Lung (tissue), 12 donors: ENCODE results near the gene PRSS8. TPM values are rescaled to one million over a fixed set of nuclear protein-coding genes. Genes with fewer than 3 reads are reported as not detected.
"Not testable (repeated sequence)": the region's sequence is repeated elsewhere in the genome, so short reads cannot be mapped to it uniquely, and the experiment has no call there.

Source experiments
- ATAC-seq: fragments of 200-7000 bp; cut with Tn5 transposase; one replicate; pipeline ENCODE4 v1.9.1; 2020; ENCODE audit warnings: moderate number of reproducible peaks; ENCODE audit not compliant: insufficient read depth, low FRiP score
- DNase-seq, 3 donors: peaks; one replicate each; pipeline ENCODE4 v3.0.0-alpha.2; 2013 to 2017
- H3K27ac ChIP-seq, 2 donors: one replicate each; pipeline ENCODE4 v1.5.1; 2013; ENCODE audit warnings: mild to moderate bottlenecking in 2 of 2, moderate library complexity in 2 of 2, control low read depth in 1 of 2, inconsistent platforms in 1 of 2, low read depth in 1 of 2, low read length in 1 of 2
- H3K27me3 ChIP-seq, 3 donors: one replicate each; pipeline ENCODE4 v1.5.1; 2013; ENCODE audit warnings: low read length in 2 of 3; ENCODE audit not compliant: control insufficient read depth in 3 of 3, insufficient read depth in 3 of 3
- H3K36me3 ChIP-seq, 4 donors: one replicate each; pipeline ENCODE4 v1.5.1; 2013; ENCODE audit warnings: low read length in 4 of 4, mild to moderate bottlenecking in 1 of 4, moderate library complexity in 1 of 4; ENCODE audit not compliant: control insufficient read depth in 4 of 4, insufficient read depth in 4 of 4
- H3K4me1 ChIP-seq, 5 donors: one replicate each; pipeline ENCODE4 v1.5.1; 2013; ENCODE audit warnings: low read length in 5 of 5, mild to moderate bottlenecking in 2 of 5, moderate library complexity in 1 of 5; ENCODE audit not compliant: control insufficient read depth in 5 of 5, insufficient read depth in 5 of 5
- H3K4me3 ChIP-seq: one replicate; pipeline ENCODE4 v1.5.1; 2013; ENCODE audit warnings: mild to moderate bottlenecking, control low read depth, moderate library complexity
- H3K9ac ChIP-seq, 2 donors: one replicate each; pipeline ENCODE4 v1.5.1; 2013; ENCODE audit warnings: low read length in 2 of 2, control low read depth in 1 of 2; ENCODE audit not compliant: insufficient read depth in 1 of 2
- H3K9me3 ChIP-seq, 4 donors: one replicate each; pipeline ENCODE4 v1.5.1; 2013; ENCODE audit warnings: low read length in 3 of 4, mild to moderate bottlenecking in 1 of 4, moderate library complexity in 1 of 4; ENCODE audit not compliant: control insufficient read depth in 4 of 4, insufficient read depth in 3 of 4
- WGBS, 2 donors: extraction: QIAGEN DNeasy Blood & Tissue Kit; methylation state at CpG; one replicate each; pipeline ENCODE4 v1.1.7; 2013; 5-methylcytosine and 5-hydroxymethylcytosine counted together
- polyA plus RNA-seq, 2 donors: library from polyadenylated mRNA; stranded (reverse); fragments of 200-250 nt; gene quantifications; one replicate each; pipeline ENCODE4 v1.2.1, GENCODE V29; 2013
- total RNA-seq, 2 donors: library from RNA; depleted of rRNA in 1 of 2; stranded (reverse); fragments of >200 nt in 1 of 2; gene quantifications; one replicate each; pipeline ENCODE4 v1.2.1, GENCODE V29; 2014 to 2021
- TF ChIP-seq, protein P1 (sequence below): IDR thresholded peaks from 2 replicates; pipeline ENCODE4 v1.5.1; 2012; ENCODE audit warnings: mild to moderate bottlenecking; ENCODE audit errors: control extremely low read depth, extremely low read depth
- donor health status: control.
- donor health status: control.
- donor health status: Bipolar disorder and iron deficiency.
- donor health status: healthy.
- donor health status: DM: yes; HTN: yes; CAD: no.

PRSS8 gene
- total and polyA plus RNA-seq, 4 donors, result 83.2 to 127 (median 89.8) TPM

DNA sequence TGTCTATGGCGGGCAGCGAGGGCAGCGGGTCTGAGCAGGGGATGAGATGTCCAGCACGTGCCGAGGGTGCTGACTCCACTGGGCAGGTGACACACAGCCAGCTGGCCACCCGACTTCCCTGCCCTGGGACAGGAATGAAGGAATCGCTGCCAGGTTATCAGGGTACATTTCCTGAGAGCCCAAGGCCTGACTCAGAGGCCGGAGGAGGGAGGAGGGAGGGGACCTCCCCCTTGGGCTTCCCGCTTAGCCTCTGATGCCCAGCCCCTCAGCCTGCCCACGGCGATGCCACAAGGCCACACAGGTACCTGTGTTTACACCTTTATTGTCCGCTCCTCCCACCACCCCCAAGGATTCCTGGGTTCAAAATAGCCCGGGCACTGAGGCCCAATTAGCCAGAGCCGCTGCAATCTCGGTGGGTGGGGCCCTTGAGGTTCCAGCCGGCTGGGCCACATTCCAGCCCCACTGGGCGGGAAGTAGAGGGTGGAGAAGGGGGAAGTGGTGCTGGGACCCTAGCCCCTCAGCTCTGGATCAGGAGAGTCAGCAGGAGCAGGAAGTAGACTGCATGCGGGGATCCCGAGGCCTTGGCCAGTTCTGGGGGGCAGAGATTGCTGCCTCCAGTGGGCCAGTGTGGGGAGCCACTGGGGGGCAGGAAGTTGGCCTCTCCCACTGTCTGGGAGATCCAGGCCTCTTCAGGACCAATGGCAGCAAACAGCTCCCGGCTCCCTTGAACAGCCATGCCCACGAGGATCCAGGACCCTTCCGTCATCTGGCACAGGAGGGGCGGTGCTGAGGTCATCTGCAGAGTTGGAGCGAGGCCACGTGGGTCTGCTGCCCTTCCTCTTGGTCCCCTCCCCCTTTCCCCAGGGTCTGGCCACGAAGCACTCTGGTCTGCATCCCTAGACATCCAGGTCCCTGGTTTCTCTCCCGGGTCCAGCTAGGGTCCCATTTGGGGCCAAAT, 3.4 kb upstream of the PRSS8 start:
- Histone ChIP-seq H3K9ac (peak overlapping the region; percentile 30 to 32), H3K9me3 (no peaks in the 10 kb centered on the region), H3K27ac (peak overlapping the region; percentile 24 to 88), H3K27me3 (no peaks in the 10 kb centered on the region), H3K36me3 (no peaks in the 10 kb centered on the region), H3K4me1 (peaks cover 7 to 45% (median 20%) of the 10 kb centered on the region in 5 donors), H3K4me3 (no peak overlapping the region)
- ATAC-seq (peak; percentile 10), DNase-seq (peak; percentile 71 to 81 (median 79))
- TF ChIP-seq, protein P1, sequence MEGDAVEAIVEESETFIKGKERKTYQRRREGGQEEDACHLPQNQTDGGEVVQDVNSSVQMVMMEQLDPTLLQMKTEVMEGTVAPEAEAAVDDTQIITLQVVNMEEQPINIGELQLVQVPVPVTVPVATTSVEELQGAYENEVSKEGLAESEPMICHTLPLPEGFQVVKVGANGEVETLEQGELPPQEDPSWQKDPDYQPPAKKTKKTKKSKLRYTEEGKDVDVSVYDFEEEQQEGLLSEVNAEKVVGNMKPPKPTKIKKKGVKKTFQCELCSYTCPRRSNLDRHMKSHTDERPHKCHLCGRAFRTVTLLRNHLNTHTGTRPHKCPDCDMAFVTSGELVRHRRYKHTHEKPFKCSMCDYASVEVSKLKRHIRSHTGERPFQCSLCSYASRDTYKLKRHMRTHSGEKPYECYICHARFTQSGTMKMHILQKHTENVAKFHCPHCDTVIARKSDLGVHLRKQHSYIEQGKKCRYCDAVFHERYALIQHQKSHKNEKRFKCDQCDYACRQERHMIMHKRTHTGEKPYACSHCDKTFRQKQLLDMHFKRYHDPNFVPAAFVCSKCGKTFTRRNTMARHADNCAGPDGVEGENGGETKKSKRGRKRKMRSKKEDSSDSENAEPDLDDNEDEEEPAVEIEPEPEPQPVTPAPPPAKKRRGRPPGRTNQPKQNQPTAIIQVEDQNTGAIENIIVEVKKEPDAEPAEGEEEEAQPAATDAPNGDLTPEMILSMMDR, result no peak
- WGBS, 2 donors, result 55 to 67% methylated on average over 26 to 27 of the region's 27 CpGs

DNA sequence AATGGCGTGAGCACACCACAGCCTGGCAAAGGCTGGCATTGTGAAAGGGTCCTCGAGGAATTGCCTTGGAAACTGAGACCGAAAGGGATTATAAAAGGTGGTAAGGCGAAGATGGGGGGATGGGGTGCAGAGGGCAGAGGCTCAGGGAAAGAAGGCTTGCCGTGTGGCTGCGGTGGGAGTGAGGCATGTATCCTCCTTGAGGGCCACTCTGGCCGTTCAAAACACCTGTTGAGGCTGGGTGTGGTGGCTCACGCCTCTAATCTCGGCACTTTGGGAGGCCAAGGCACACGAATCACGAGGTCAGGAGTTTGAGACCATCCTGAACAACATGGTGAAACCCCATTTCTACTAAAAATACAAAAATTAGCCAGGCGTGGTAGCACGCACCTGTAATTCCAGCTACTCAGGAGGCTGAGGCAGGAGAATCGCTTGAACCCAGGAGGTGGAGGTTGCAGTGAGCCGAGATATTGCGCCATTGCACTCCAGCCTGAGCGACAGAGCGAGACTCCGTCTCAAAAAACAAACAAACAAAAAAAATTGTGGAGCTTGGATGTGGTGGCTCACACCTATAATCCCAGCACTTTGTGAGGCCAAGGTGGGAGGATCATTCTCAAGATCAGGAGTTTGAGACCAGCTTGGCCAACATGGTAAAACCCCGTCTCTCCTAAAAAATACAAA, 1.4 kb upstream of the PRSS8 start:
- H3K27me3 ChIP-seq, ATAC-seq, H3K36me3 ChIP-seq, H3K4me3 ChIP-seq, H3K9ac ChIP-seq, DNase-seq, H3K27ac ChIP-seq, H3K9me3 ChIP-seq: not testable (repeated sequence)
- H3K4me1 ChIP-seq, result peaks cover 7 to 49% (median 18%) of the 10 kb centered on the region in 5 donors
- 79 to 86% methylated on average over 20 of the region's 20 CpGs for WGBS, 2 donors

DNA sequence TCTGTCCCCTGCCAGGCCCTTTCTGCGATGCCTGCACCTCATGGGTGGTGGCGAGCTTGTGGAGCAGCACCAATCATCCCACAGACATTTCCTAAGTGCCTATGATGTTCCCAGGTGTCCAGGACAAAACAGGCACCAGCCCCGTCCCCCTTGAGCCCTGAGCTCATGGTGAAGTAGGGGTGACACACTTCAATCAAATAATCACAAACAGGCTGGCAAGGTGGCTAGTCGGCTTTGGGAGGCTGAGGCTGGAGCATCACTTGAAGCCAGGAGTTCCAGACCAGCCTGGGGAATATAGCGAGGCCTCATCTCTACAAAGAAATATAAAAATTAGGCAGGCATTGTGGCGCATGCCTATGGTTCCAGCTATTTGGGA, 748 bp upstream of the PRSS8 start:
- H3K4me3 ChIP-seq, result no peak overlapping the region
- H3K27ac ChIP-seq, result no peak overlapping the region
- no peaks in the 10 kb centered on the region for H3K27me3 ChIP-seq
- H3K9me3 ChIP-seq, result no peaks in the 10 kb centered on the region
- H3K36me3 ChIP-seq, result peaks cover 0 to 15% (median 9%) of the 10 kb centered on the region in 4 donors
- H3K4me1 ChIP-seq, result peaks cover 2 to 45% (median 13%) of the 10 kb centered on the region in 5 donors
- 81 to 93% methylated on average over 6 of the region's 6 CpGs for WGBS, 2 donors
- ATAC-seq (no peak), DNase-seq (no peak)
- TF ChIP-seq, protein P1, result no peak
- no peak overlapping the region for H3K9ac ChIP-seq
